Nephron (organoid): ENCODE data around the gene MED26.
"Not testable (repeated sequence)": the region's sequence is repeated elsewhere in the genome, so short reads cannot be mapped to it uniquely, and the experiment has no call there.

Experiments used
- H3K27ac Mint-ChIP-seq, 3 experiments: 2 replicates each; pipeline ENCODE4 v1.8.0; 2020; ENCODE audit warnings: mixed read lengths in 3 of 3, mild to moderate bottlenecking in 2 of 3, moderate library complexity in 1 of 3
- H3K27me3 Mint-ChIP-seq: 2 replicates; pipeline ENCODE4 v1.8.0; 2021; ENCODE audit warnings: low read depth, mild to moderate bottlenecking, moderate library complexity, mixed read lengths
- H3K36me3 Mint-ChIP-seq: 2 replicates; pipeline ENCODE4 v1.8.0; 2020; ENCODE audit warnings: low read depth, mixed read lengths
- H3K4me1 Mint-ChIP-seq: 2 replicates; pipeline ENCODE4 v1.8.0; 2020; ENCODE audit warnings: mixed read lengths
- H3K4me3 Mint-ChIP-seq, 3 experiments: 2 replicates each; pipeline ENCODE4 v1.8.0; 2020; ENCODE audit warnings: mild to moderate bottlenecking in 3 of 3, mixed read lengths in 3 of 3, moderate library complexity in 2 of 3
- H3K9me3 Mint-ChIP-seq: 2 replicates; pipeline ENCODE4 v1.8.0; 2020; ENCODE audit warnings: mixed read lengths
- CTCF ChIP-seq, 3 experiments: fragments of 200-600 bp; sonication (generic); IDR thresholded peaks; one replicate each; pipeline ENCODE4 v1.5.0; 2021; ENCODE audit warnings: antibody characterized with exemption in 3 of 3; ENCODE audit not compliant: unreplicated experiment in 3 of 3

The MED26 gene

GRCh38 chr19:16562608-16563025 lies 65.4 kb downstream of the MED26 start:
- Mint-ChIP-seq H3K27ac (no peak overlapping the region), H3K9me3 (no peaks in the 10 kb centered on the region), H3K27me3 (no peaks in the 10 kb centered on the region), H3K4me3 (no peak overlapping the region), H3K4me1 (peaks cover 8% of the 10 kb centered on the region), H3K36me3 (peaks cover 62% of the 10 kb centered on the region)
- no peak for TF ChIP-seq CTCF (IDR thresholded peaks at IDR 0.05; ENCODE audit: unreplicated experiment in 3 of 3)

- no peak for TF ChIP-seq CTCF (IDR thresholded peaks at IDR 0.05; ENCODE audit: unreplicated experiment in 3 of 3)
- H3K27me3 Mint-ChIP-seq = no peaks in the 10 kb centered on the region
- peaks cover 8% of the 10 kb centered on the region for H3K4me1 Mint-ChIP-seq
- H3K4me3 Mint-ChIP-seq = no peak overlapping the region
- no peaks in the 10 kb centered on the region for H3K9me3 Mint-ChIP-seq
- H3K27ac Mint-ChIP-seq = peak overlapping the region in 2 of 3 experiments; percentile 62 to 68
- H3K36me3 Mint-ChIP-seq = peaks cover 57% of the 10 kb centered on the region
Measured at GRCh38 chr19:16561382-16561781, 66.6 kb downstream of the MED26 start.

GRCh38 chr19:16559780-16560276 lies 68.2 kb downstream of the MED26 start:
- TF ChIP-seq CTCF (IDR thresholded peaks at IDR 0.05; ENCODE audit: unreplicated experiment in 3 of 3) = no peak
- peaks cover 8% of the 10 kb centered on the region for H3K4me1 Mint-ChIP-seq
- H3K9me3 Mint-ChIP-seq = no peaks in the 10 kb centered on the region
- H3K27me3 Mint-ChIP-seq = no peaks in the 10 kb centered on the region
- H3K36me3 Mint-ChIP-seq = peaks cover 60% of the 10 kb centered on the region
- H3K27ac Mint-ChIP-seq = no peak overlapping the region
- H3K4me3 Mint-ChIP-seq = no peak overlapping the region

GRCh38 chr19:16554776-16555175 lies 73.2 kb downstream of the MED26 start:
- H3K36me3 Mint-ChIP-seq = peaks cover 43% of the 10 kb centered on the region
- TF ChIP-seq CTCF (IDR thresholded peaks at IDR 0.05; ENCODE audit: unreplicated experiment in 3 of 3) = no peak
- H3K27me3 Mint-ChIP-seq = no peaks in the 10 kb centered on the region
- no peak overlapping the region for H3K27ac Mint-ChIP-seq
- H3K9me3 Mint-ChIP-seq = no peaks in the 10 kb centered on the region
- H3K4me1 Mint-ChIP-seq = no peaks in the 10 kb centered on the region
- no peak overlapping the region for H3K4me3 Mint-ChIP-seq

- H3K9me3 Mint-ChIP-seq, H3K4me1 Mint-ChIP-seq, H3K27ac Mint-ChIP-seq, H3K4me3 Mint-ChIP-seq, H3K27me3 Mint-ChIP-seq: not testable (repeated sequence)
- H3K36me3 Mint-ChIP-seq = peaks cover 34% of the 10 kb centered on the region
Measured at GRCh38 chr19:16551902-16552301, 76.1 kb downstream of the MED26 start.

GRCh38 chr19:16548956-16549355 lies 79.0 kb downstream of the MED26 start:
- Mint-ChIP-seq H3K9me3 (no peaks in the 10 kb centered on the region), H3K4me1 (peaks cover 5% of the 10 kb centered on the region), H3K27me3 (no peaks in the 10 kb centered on the region), H3K36me3 (peaks cover 18% of the 10 kb centered on the region), H3K4me3 (no peak overlapping the region), H3K27ac (no peak overlapping the region)
- TF ChIP-seq CTCF (IDR thresholded peaks at IDR 0.05; ENCODE audit: unreplicated experiment in 3 of 3) = no peak
